ENCODE data around the gene MYH11. TPM values are rescaled to one million over a fixed set of nuclear protein-coding genes. Genes with fewer than 3 reads are reported as not detected.

MYH11 gene
- total RNA-seq, 6 donors from 2014 or later, result 33.6 to 224 (median 87.4) TPM

DNA sequence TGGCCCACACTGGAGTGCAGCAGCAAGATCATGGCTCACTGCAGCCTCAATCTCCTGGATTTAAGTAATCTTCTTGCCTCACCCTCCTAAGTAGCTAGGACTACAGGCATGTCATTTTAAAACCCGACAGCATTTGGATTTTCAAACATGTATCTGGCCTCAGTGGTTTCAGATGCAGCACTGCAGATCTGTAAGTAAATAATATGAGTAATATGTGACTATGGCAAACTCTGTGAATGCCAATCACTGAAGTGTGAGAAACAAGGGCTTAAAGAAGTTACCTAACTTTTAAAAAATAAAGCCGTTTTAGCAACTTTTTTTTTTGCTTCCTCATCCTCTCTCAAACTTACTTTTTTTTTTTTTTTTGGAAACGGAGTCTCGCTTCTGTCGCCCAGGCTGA, 19.7 kb upstream of the MYH11 start:
- H3K9me3 ChIP-seq, result no peaks in the 10 kb centered on the region
- WGBS, 2 donors, result 86 to 87% methylated on average over 5 of the region's 5 CpGs
- DNase-seq (no peak), ATAC-seq (ENCODE audit: low FRiP score in 2 of 2) (no peak)
- no peak overlapping the region for H3K27ac ChIP-seq
- no peak overlapping the region for H3K4me3 ChIP-seq
- H3K36me3 ChIP-seq, result peaks cover 0 to 51% (median 8%) of the 10 kb centered on the region in 4 donors
- peaks cover 5 to 15% (median 6%) of the 10 kb centered on the region in 4 donors for H3K4me1 ChIP-seq
- H3K27me3 ChIP-seq, result no peaks in the 10 kb centered on the region
- TF ChIP-seq POLR2AphosphoS5 (IDR thresholded peaks at IDR 0.05), result no peak
- TF ChIP-seq POLR2A (IDR thresholded peaks at IDR 0.05), result no peak
- no peak for TF ChIP-seq EP300 (IDR thresholded peaks at IDR 0.05)
- TF ChIP-seq, protein P1, sequence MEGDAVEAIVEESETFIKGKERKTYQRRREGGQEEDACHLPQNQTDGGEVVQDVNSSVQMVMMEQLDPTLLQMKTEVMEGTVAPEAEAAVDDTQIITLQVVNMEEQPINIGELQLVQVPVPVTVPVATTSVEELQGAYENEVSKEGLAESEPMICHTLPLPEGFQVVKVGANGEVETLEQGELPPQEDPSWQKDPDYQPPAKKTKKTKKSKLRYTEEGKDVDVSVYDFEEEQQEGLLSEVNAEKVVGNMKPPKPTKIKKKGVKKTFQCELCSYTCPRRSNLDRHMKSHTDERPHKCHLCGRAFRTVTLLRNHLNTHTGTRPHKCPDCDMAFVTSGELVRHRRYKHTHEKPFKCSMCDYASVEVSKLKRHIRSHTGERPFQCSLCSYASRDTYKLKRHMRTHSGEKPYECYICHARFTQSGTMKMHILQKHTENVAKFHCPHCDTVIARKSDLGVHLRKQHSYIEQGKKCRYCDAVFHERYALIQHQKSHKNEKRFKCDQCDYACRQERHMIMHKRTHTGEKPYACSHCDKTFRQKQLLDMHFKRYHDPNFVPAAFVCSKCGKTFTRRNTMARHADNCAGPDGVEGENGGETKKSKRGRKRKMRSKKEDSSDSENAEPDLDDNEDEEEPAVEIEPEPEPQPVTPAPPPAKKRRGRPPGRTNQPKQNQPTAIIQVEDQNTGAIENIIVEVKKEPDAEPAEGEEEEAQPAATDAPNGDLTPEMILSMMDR (IDR thresholded peaks at IDR 0.05), result no peak

DNA sequence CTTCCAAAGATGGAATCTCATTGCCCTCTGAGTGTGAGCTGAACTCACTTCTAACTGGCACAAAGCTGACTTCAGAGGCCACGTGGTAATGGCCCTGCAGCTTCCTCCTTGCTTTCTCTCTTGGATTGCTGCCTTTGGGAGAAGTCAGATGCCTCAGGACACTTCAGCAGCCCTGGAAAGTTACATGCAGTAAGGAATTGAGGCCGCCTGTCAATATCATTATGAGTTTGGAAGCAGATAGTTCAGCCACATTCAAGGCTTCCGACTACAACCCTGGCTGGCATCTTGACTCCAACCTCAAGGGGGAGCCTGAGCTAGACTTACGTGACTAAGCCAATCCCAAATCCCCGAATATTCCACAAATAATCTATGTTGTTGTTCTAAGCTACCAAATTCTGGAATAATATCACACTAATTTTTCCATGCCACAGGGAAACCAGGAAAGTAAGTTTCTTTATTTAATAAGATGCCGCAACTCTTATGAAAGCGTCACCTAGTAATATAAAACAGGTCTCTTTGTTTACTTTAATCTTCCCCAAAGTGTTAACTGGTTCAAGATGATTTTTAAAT, 18.0 kb upstream of the MYH11 start:
- ATAC-seq (ENCODE audit: low FRiP score in 2 of 2) (peak in 1 of 2 donors; percentile 83), DNase-seq (peak in 1 of 2 donors; percentile 34)
- H3K4me3 ChIP-seq, result no peak overlapping the region
- peak overlapping the region in 2 of 4 donors; percentile 41 to 62 for H3K27ac ChIP-seq
- TF ChIP-seq, protein P1 (IDR thresholded peaks at IDR 0.05), result peak; percentile 51 to 62 (median 59)
- no peak for TF ChIP-seq POLR2AphosphoS5 (IDR thresholded peaks at IDR 0.05)
- WGBS, 2 donors, result 40 to 45% methylated on average over 7 of the region's 7 CpGs
- H3K27me3 ChIP-seq, result no peaks in the 10 kb centered on the region
- peaks cover 5 to 15% (median 6%) of the 10 kb centered on the region in 4 donors for H3K4me1 ChIP-seq
- H3K36me3 ChIP-seq, result peaks cover 0 to 65% (median 17%) of the 10 kb centered on the region in 4 donors
- no peaks in the 10 kb centered on the region for H3K9me3 ChIP-seq

DNA sequence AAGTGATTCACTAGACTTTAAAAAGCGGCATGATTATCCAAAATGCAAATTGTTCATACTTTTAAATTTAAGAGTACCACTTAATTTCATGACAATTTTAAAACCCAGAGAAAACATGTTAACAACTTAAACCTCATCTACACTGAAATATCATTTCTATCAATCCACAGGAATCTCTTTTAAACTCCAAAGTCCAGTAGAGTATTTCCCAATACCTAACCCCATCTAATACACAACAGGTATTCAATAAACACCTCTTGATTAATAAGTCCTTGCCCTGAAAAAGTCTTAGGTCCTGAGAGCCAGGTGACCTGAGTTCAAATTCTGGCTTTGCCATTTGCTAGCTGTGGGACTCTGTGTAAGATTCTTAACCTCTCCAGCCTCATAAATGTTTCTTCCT, 16.9 kb upstream of the MYH11 start:
- Histone ChIP-seq H3K4me1 (peaks cover 5 to 7% (median 6%) of the 10 kb centered on the region in 4 donors), H3K27ac (peak overlapping the region in 1 of 4 donors; percentile 62), H3K27me3 (no peaks in the 10 kb centered on the region), H3K9me3 (no peaks in the 10 kb centered on the region), H3K4me3 (no peak overlapping the region), H3K36me3 (peaks cover 0 to 68% (median 19%) of the 10 kb centered on the region in 4 donors)
- DNase-seq (no peak), ATAC-seq (ENCODE audit: low FRiP score in 2 of 2) (no peak)
- no peak for TF ChIP-seq EP300 (IDR thresholded peaks at IDR 0.05)
- TF ChIP-seq POLR2AphosphoS5 (IDR thresholded peaks at IDR 0.05), result no peak
- TF ChIP-seq POLR2A (IDR thresholded peaks at IDR 0.05), result no peak
- TF ChIP-seq, protein P1 (IDR thresholded peaks at IDR 0.05), result no peak
- WGBS, 2 donors, result 59 to 97% methylated on average over 1 of the region's 1 CpG

DNA sequence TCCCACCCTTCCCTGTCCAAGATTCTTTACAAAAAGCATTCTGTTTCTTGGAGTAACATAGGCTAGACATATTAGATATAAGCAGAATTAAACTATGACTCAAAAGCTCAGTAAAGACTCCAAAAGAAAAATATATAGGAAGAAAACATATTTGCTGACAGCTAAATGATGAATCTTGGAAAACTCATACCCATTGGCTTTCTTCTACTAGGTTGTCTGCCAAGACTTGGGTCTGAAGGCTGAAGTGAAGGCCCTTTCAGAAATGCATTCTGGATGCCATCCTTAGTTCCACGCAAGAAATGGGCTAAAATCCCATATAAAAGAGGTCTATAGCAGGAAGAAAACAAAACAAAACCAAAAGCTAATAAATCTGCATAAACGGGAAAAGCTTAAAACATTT, 16.5 kb upstream of the MYH11 start:
- TF ChIP-seq EP300 (IDR thresholded peaks at IDR 0.05), result no peak
- TF ChIP-seq POLR2AphosphoS5 (IDR thresholded peaks at IDR 0.05), result no peak
- TF ChIP-seq, protein P1 (IDR thresholded peaks at IDR 0.05), result no peak
- no peak for TF ChIP-seq POLR2A (IDR thresholded peaks at IDR 0.05)
- Histone ChIP-seq H3K4me3 (no peak overlapping the region), H3K4me1 (peaks cover 5 to 7% (median 6%) of the 10 kb centered on the region in 4 donors), H3K9me3 (no peaks in the 10 kb centered on the region), H3K27ac (no peak overlapping the region), H3K36me3 (peaks cover 0 to 65% (median 19%) of the 10 kb centered on the region in 4 donors), H3K27me3 (no peaks in the 10 kb centered on the region)
- no peak for ATAC-seq (ENCODE audit: low FRiP score in 2 of 2)
- WGBS, 2 donors, result 92 to 93% methylated on average over 2 of the region's 2 CpGs
- DNase-seq, result no peak

- peaks cover 0 to 60% (median 16%) of the 10 kb centered on the region in 4 donors for H3K36me3 ChIP-seq
- ATAC-seq (ENCODE audit: low FRiP score in 2 of 2) (no peak), DNase-seq (no peak)
- no peaks in the 10 kb centered on the region for H3K27me3 ChIP-seq
- no peak overlapping the region for H3K27ac ChIP-seq
- peaks cover 2 to 18% (median 8%) of the 10 kb centered on the region in 4 donors for H3K4me1 ChIP-seq
- no peaks in the 10 kb centered on the region for H3K9me3 ChIP-seq
- TF ChIP-seq POLR2AphosphoS5 (IDR thresholded peaks at IDR 0.05), result no peak
- TF ChIP-seq, protein P1 (IDR thresholded peaks at IDR 0.05), result no peak
- no peak for TF ChIP-seq EP300 (IDR thresholded peaks at IDR 0.05)
- TF ChIP-seq POLR2A (IDR thresholded peaks at IDR 0.05), result no peak
- 76 to 80% methylated on average over 5 of the region's 5 CpGs for WGBS, 2 donors
- H3K4me3 ChIP-seq, result no peak overlapping the region
Observed at GRCh38 chr16:15870011-15870410, 13.2 kb upstream of the MYH11 start.
